DND-41 (cell line): ENCODE results near the gene ENKD1.

Experiments used
- EZH2 ChIP-seq: IDR thresholded peaks from 3 replicates; pipeline ENCODE4 v1.6.1; 2012; ENCODE audit warnings: borderline replicate concordance, low read depth, mild to moderate bottlenecking, moderate library complexity, low read length, inconsistent platforms; ENCODE audit not compliant: severe bottlenecking
- TF ChIP-seq, protein P1 (sequence below): IDR thresholded peaks from 2 replicates; pipeline ENCODE4 v1.5.1; 2012; ENCODE audit warnings: borderline replicate concordance, low read length, moderate library complexity, mild to moderate bottlenecking; ENCODE audit not compliant: poor library complexity, severe bottlenecking; ENCODE audit errors: extremely low read depth

DNA sequence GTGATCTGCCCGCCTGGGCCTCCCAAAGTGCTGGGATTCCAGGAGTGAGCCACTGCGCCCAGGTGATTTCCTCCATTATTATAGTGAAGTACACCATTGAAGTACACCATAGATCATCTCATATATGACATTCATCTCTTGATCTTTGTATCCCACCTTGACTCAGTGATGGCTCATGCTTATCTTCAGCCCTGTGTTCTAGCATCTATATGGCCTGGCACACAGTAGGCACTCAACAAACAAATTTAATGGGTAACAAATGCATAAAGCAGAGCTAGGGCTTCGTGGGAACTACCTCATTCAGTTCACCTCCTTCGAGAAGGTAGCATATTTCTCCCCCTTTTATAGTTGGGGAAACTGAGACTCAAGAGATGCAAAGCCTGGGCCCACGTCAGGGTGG, 952 bp downstream of the ENKD1 start:
- TF ChIP-seq, protein P1, sequence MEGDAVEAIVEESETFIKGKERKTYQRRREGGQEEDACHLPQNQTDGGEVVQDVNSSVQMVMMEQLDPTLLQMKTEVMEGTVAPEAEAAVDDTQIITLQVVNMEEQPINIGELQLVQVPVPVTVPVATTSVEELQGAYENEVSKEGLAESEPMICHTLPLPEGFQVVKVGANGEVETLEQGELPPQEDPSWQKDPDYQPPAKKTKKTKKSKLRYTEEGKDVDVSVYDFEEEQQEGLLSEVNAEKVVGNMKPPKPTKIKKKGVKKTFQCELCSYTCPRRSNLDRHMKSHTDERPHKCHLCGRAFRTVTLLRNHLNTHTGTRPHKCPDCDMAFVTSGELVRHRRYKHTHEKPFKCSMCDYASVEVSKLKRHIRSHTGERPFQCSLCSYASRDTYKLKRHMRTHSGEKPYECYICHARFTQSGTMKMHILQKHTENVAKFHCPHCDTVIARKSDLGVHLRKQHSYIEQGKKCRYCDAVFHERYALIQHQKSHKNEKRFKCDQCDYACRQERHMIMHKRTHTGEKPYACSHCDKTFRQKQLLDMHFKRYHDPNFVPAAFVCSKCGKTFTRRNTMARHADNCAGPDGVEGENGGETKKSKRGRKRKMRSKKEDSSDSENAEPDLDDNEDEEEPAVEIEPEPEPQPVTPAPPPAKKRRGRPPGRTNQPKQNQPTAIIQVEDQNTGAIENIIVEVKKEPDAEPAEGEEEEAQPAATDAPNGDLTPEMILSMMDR, result no peak
- no peak for TF ChIP-seq EZH2
